Measurements from ENCODE around the gene PLCB4.

PLCB4 gene

DNA sequence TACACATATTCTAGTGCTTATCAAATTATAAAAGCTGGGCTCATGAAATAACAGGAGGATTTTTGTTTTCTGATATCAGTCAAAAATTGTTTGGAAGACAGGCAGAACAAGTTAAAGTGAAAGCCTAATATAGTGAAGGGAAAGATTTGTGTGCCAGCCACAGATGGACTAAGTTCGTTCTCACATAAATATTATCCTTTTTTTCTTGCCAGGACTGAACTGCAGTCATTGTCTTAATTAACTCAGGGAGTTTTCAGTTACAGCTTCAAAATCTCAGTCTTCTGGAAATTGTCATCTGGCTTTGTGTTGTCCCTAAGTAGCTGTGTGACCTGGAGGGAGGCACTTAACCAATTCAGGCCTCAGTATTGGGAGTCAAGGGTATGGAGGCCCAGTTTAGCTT is 40.7 kb downstream of the PLCB4 start:
- DNase-seq = no peak

DNA sequence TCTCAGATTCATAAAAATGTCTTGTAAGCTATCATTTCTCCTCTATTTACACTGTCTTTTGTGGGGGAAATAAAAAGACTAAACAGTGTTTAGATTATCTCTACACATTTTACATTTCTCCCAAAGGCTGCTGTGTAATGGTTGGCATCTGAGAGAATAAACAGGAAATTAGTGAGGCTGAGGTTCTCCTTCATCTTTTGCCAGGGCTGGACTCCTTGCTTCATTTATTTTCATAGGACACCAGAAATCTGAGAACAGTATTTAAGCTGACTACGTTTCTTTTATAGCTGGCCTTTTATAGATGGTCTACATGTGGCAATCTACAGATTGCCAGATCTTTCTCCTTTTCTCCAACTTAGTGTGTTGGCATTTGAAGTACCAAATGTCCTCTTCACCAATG is 41.5 kb downstream of the PLCB4 start:
- no peak for DNase-seq

GRCh38 chr20:9110916-9111432 is 42.1 kb downstream of the PLCB4 start:
- no peak for DNase-seq

- DNase-seq = no peak
These were observed 43.9 kb downstream of the PLCB4 start for GRCh38 chr20:9112541-9113515.

- DNase-seq = no peak
These were observed 45.8 kb downstream of the PLCB4 start for GRCh38 chr20:9114709-9115108.

DNA sequence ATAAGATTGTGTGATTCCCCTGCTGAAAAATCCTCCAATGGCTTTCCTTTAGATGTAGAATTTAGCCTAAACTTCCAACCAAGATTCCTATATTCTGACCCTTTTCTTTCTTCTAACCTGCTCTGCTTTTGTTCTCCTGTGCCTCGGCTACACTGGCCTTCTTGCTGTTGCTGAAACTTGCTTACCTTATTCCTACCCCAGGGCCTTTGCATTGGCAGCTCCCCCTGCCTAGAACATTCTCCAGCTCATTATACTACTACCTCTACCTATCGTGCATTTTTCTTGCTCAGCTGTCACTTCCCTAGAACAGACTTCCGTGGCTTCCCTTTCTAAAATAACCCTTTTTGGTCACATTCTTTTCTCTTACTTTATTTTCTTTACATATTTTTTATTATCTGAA is 48.7 kb downstream of the PLCB4 start:
- no peak for DNase-seq

DNA sequence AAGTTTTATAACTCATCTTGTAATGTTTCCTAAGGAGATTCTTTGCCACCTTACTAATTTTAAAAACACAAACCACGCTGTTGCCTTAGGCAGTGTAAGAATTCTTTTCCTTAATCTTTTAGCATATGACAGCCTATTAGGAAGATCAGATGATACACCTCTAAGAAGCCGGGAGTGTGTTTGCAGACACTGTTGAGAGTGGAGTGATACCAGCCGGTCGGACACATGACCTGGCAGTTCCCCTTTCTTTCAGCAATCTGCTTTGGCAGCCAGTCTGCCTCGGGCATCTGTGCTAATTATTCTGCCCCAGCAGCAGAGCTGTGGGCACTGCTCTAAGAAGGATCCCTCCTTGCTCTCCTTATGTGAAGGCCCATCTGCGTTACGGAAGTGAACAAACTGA is 50.9 kb downstream of the PLCB4 start:
- no peak for DNase-seq

GRCh38 chr20:9121211-9121610 is 52.3 kb downstream of the PLCB4 start:
- no peak for DNase-seq

DNA sequence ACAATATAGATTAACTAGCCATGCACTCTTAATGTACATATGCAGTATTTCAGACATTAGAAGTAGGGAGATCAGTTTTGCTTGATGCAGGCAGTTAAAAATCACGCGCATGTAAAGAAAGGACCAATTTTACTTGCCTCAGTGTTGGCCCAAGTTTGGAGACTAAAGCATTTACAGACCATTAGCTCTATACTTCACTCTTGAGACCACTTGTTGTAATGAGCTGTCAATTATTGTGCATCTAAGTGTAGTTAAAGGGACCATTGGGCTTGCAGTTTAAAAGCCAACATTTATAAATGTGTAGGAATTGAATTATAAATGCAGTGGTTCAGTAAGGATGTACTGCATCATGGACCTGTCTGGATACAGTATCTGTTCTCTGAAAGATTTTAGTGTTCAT is 53.7 kb downstream of the PLCB4 start:
- DNase-seq = no peak

- DNase-seq = no peak
These were observed 57.6 kb downstream of the PLCB4 start for GRCh38 chr20:9126527-9126926.

- DNase-seq = no peak
These were observed 59.7 kb downstream of the PLCB4 start for GRCh38 chr20:9128568-9128967.

- no peak for DNase-seq
These were observed 60.9 kb downstream of the PLCB4 start for GRCh38 chr20:9129756-9130155.

DNA sequence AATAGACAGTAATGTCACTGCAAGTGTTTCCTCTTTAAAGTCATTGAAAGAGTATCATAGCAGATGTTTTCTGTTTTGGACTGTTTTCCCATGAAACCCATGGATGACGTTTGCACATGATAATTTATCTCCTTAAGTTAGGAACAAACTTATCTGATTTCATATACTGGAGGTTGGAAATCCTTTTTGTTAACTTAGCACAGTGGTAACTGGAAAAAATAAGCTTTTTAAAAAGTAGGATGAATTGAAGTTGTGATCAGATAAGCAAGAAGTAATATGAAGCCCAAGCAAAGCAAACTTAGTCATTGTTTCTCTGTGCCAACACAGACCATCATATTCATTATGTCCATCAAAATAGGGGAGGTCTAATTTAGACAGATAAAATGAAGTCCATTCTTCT is 61.6 kb downstream of the PLCB4 start:
- DNase-seq = no peak

DNA sequence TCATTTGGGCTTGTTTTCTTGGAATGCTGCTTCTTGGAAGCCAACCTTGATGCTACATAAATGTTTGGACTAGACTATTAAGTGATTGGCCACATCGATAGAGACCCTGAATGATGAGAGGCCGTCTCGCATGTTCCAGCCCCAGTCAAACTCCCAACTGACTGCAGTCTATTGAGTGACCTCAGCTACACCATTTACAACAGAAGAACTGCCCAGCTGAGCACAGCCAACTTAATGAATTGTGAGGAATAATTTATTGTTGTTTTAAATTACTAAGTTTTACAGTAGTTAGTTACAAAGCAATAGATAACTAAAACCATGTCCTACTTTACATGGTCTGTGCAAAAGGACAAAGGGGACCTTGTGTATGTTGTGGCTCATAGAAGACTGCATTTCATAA is 63.0 kb downstream of the PLCB4 start:
- DNase-seq = no peak

DNA sequence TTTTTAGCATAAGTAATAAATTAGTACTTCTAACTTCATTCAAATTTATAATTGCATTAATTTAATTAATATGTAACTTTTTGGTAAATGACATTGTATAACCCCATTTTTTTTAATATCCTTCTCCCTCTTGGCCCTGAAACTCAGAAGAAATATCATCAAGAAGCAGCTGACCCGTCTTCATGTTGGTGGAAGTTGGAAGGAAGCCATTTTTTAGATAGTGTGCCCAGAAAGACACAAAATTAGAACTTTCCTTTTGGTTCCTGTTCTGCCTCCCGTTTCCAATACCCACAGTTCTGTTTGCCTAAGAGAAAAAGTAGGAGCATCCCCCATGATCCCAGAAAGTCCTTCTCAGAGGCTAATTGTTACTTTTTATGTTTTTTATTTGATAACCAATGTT is 65.5 kb downstream of the PLCB4 start:
- DNase-seq = no peak

- no peak for DNase-seq
These were observed 67.2 kb downstream of the PLCB4 start for GRCh38 chr20:9136114-9136513.

GRCh38 chr20:9137001-9137400 is 68.1 kb downstream of the PLCB4 start:
- no peak for DNase-seq

GRCh38 chr20:9139106-9139833 is 70.4 kb downstream of the PLCB4 start:
- DNase-seq = no peak

GRCh38 chr20:9140162-9140760 is 71.4 kb downstream of the PLCB4 start:
- no peak for DNase-seq

GRCh38 chr20:9141070-9141469 is 72.2 kb downstream of the PLCB4 start:
- no peak for DNase-seq

DNA sequence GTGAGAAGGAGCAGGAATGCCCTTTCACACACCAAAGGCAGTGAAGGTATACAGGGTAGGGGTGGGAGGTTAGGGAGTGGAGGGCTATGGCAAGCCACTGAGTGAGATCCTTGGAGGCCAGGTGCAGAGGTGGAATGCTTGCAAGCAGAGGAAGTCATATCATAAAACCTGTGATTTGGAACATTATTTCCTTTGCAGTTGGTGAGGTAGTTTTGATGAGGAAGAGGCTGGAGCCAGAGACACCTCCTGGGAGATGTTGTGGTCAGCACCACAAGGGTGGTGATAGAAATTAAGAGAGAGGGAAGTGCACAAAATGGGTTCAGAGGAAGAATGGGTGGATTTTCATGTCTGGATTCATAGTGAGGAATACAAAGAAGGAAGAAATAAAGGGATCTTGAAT is 73.0 kb downstream of the PLCB4 start:
- no peak for DNase-seq

DNA sequence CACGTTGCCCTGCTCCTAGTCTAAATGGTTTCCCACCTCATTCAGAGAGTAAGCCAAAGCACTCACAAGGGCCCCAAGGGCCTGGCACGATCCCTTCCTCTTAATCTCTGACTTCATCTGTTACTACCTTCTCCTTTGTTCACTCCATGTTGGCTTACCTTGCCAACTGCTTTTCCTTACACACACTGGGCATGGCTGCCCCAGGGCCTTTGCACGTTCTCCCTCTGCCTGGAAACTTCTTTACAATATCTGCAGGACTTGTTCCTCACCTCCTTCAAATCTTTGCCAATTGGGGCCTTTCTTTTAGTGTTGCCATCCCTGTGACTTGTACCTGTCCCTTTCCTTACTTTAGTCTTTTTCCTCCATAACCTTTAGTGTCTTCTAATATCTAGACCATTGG is 73.9 kb downstream of the PLCB4 start:
- DNase-seq = no peak

DNA sequence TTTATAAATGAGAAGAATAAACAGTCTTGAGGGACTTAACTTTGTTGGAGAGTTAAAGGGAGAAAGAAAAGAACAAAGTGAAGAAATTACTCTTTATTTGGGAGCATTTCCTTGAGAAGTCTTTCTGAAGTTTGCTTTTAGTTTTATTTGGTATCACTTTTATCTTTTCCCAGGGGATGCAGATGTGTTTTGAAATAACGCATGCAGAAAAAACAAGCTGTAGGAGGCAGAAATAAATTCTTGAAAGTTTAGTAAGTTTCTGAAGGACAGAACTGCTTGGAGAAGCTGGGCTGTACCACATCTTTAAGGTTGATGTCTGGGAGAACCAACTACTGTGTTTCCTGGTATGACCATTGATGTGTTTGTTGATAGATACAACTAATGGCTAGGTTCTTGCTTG is 75.0 kb downstream of the PLCB4 start:
- DNase-seq = no peak

DNA sequence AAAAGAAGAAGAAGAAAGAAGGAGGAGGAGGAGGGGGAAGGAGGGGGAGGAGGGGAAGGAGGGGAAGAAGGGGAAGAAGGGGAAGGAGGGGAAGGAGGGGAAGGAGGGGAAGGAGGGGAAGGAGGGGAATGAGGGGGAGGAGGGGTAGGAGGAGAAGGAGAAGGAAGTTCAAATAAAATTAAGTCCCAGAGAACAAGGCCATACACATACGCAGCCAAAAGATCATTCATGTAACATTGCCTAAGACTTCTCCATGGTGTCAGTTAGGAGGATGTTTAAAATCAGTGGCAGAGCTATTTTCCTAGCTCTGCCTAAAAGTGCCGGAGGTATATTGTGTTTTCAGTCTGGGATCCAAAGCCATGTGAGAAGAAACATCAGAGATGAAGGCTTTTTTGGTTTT is 75.8 kb downstream of the PLCB4 start:
- DNase-seq = no peak

Data from NCI-H345 (cell line).